Measurements from ENCODE around the gene C20orf141.

GRCh38 chr20:2838170-2838797 lies 23.5 kb downstream of the C20orf141 start:
- TF ChIP-seq CTCF (conservative IDR thresholded peaks at IDR 0.05; ENCODE audit: low read length) (no peak), EZH2phosphoT487 (IDR thresholded peaks at IDR 0.05; ENCODE audit: borderline replicate concordance) (no peak)
